HK-2 (cell line): Measurements from ENCODE around the gene PXDC1.
"Not testable (repeated sequence)": the region's sequence is repeated elsewhere in the genome, so short reads cannot be mapped to it uniquely, and the experiment has no call there.

Source experiments
- DNase-seq: peaks from one replicate; pipeline ENCODE4 v3.0.0-alpha.2; 2018; ENCODE audit not compliant: unreplicated experiment

PXDC1 gene

GRCh38 chr6:3710403-3710802, 41.1 kb downstream of the PXDC1 start:
- no peak for DNase-seq

- no peak for DNase-seq
Observed at GRCh38 chr6:3708540-3708939, 43.0 kb downstream of the PXDC1 start.

DNA sequence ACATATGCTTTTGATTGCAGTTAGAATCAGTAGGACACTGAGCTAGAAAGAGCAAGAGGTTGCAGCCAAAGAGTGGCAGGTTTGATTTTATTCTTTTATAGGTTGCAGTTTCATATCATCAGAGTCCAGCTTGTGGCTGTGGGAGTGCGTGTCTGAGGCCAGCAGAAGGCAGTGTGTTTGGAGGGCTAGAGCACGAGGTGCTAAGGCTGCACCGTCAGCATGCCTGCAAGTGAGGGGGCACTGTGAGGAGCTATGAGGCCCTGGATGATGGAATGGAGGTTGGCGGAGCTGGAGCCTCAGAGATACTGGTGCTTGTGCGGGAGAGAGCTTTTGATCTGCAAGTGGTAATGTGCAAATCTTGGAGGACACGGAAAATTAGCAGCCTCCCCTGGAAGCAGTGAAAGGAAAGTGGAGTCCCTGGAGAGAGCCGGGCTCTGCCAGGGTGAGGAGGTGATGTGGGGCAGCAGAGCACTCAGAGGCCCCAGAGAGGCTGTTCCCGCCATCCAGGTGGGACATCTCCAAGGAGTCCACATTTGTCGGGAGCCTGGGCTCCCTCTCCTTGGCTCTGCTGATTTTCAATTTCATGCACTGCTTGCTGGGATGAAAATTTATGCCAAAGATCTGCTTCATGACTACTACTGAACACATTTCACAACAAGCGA, 43.6 kb downstream of the PXDC1 start:
- DNase-seq: no peak

GRCh38 chr6:3707024-3707423, 44.5 kb downstream of the PXDC1 start:
- DNase-seq: no peak

DNA sequence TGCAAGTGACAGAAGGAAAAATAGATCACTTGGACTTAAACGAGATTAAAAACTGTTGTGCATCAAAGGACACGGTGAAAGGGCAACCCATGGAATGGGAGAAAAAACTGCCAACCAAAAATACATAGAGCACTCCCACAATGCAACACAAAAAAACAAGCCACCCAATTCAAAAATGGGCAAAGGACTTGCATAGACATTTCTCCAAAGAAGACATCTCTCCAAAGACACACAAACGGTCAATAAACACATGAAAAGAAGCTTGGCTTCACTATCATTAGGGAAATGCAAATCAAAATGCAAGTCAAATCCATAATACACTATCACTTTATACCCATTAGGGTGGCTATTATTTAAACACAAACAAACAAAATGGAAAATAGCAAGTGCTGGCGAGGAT, 45.0 kb downstream of the PXDC1 start:
- DNase-seq: no peak

- DNase-seq: no peak
Observed at GRCh38 chr6:3701631-3702030, 49.9 kb downstream of the PXDC1 start.

DNA sequence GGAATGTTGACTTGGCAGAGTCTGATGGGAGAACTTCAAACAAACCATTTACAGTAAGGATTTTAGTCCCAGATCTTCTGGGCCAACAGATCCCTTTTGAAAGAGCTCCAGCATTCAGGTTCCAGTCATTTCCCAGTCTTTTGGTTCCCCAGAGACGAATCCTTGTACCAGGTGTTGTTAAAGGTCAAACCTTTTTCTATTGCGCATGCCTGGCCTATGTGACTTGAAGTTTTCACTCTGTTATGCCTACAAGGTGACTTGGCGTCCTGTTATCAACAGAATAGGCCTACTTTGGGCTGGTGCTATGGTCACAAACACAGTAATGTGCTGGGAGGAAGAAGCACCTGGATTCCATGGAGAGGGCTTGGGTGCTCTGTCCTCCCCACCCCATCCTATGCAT, 52.3 kb downstream of the PXDC1 start:
- DNase-seq: no peak

DNA sequence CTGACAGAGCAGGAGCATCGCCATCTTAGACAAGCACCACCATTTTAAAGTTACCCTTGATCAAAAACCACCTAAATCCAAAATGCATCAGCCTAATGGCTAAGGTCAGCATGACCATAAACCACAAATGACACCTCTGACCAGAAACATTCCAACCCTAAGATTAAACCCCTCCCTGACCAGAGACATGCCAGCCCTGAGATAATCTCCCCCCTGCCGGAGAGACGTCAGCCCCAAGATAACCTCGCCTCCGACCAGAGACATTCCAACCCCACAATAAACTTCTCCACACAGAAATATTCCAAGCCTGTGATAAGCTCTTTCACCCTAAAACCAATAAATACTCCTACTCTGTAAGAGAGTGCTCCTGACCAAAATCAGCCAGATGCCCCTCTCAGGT, 53.5 kb downstream of the PXDC1 start:
- no peak for DNase-seq

- no peak for DNase-seq
Observed at GRCh38 chr6:3697609-3698008, 53.9 kb downstream of the PXDC1 start.

- DNase-seq: no peak
Observed at GRCh38 chr6:3696525-3697088, 54.9 kb downstream of the PXDC1 start.

DNA sequence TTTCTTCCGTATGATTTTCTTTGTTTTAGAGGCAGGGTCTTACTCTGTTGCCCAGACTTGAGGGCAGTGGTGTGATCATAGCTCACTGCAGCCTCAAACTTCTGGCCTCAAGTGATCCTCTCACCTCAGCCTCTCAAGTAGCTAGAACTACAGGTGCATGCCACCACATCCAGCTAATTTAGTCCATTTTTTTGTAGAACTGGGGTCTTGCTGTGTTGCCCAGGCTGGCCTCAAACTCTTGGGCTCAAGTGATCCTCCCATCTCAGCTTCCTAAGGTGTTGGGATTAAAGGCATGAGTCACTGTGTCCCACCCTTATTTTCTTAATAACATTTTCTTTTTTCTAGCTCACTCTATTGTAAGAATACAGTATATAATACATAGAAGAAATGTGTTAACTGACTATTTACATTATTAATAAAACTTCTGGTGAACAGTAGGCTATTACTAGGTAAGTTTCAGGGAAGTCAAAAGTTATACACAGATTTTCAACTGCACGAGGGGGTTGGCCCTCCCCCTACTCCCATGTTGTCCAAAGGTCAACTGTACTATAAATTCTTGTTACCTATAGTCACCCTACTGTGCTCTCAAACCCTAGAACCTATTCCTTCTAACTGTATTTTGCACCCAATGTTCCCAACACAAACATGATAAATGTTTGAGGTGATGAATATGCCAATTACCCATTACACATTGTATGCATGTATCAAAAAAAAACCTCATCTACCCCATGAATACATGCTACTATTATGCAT, 56.3 kb downstream of the PXDC1 start:
- no peak for DNase-seq

DNA sequence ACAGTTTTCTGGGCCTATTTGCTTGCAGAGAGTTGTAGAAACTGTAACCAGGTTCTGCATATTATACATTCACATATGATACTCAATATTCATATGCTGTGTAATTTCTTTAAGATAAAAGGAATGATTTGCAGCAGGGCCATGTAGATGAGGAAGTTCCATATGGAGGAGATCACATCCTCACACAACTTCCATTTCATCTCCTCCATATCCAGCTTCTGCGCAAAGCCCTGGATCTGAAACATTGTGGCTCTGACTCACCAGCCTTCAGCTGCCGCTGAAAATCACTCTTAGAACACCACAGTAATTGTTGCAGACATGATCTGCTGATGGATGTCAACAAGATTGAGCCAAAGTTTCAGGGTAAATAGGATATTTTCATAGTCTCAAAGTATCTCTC, 57.7 kb downstream of the PXDC1 start:
- DNase-seq: no peak

DNA sequence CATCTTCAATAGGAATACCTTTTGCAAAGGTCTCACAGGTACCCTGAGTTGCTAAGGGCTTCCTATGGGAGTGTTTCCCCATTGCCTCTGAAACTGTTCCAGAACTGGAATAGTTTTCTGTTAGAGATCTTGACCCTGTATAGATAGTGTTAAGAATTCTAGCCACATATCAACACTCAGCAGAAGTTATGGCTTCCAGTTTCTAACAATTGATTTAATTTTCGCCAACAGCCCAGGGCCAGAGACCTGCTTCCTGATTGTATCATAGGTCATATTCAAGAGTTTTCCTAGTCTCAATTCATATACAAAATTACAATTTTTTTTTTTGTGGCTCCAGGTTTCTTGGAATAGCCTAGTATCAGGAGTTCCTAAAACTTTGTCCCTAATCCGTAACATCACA, 61.0 kb downstream of the PXDC1 start:
- DNase-seq: no peak

- no peak for DNase-seq
Observed at GRCh38 chr6:3687847-3688246, 63.7 kb downstream of the PXDC1 start.

- no peak for DNase-seq
Observed at GRCh38 chr6:3683331-3683730, 68.2 kb downstream of the PXDC1 start.

DNA sequence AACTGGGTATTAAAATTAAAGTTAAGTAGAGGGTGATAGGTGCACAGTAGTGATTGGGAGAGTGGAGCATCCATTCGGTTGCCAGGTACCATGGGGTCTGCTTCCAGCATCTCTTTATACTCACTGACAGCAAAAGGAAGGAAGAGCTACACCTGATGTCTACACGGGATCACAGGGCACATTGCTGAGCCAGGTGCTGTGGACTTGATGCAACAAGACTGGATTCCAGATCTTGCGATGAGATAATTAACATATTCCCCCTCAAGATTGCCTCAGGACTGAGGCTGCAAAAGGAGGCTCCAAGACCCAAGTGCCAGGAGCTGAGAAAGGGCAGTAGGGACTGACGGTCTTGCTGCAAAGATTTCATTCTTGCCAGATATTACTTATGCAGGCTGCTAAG, 72.6 kb downstream of the PXDC1 start:
- no peak for DNase-seq

GRCh38 chr6:3677751-3678150, 73.8 kb downstream of the PXDC1 start:
- not testable (repeated sequence) for DNase-seq

DNA sequence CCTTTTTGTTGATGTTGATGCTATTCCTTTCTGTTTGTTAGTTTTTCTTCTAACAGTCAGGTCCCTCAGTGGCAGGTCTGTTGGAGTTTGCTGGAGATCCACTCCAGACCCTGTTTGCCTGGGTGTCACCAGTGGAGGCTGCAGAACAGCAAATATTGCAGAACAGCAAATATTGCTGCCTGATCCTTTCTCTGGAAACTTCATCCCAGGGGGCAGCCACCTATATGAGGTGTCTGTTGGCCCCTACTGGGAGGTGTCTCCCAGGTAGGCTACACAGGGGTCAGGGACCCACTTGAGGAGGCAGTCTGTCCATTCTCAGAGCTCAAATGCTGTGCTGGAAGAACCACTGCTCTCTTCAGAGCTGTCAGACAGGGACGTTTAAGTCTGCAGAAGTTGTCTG, 74.2 kb downstream of the PXDC1 start:
- DNase-seq: not testable (repeated sequence)
